Effector memory CD4-positive, alpha-beta T cell (primary cell): ENCODE data around the gene WASF3.

Experiments
- DNase-seq, 3 donors: peaks; one replicate each; pipeline ENCODE4 v3.0.0-alpha.2; 2020
- H3K27ac ChIP-seq: 2 replicates; pipeline ENCODE4 v1.7.0; 2013; ENCODE audit warnings: mild to moderate bottlenecking, low read length, moderate library complexity; ENCODE audit not compliant: insufficient read depth, poor library complexity, severe bottlenecking
- H3K27me3 ChIP-seq: replicated peaks from 2 replicates; pipeline ENCODE4 v1.7.0; 2013; ENCODE audit warnings: mild to moderate bottlenecking, low read length; ENCODE audit not compliant: insufficient read depth, control insufficient read depth, poor library complexity, severe bottlenecking
- H3K36me3 ChIP-seq: 2 replicates; pipeline ENCODE4 v1.7.0; 2013; ENCODE audit warnings: mild to moderate bottlenecking, low read length, moderate library complexity; ENCODE audit not compliant: control insufficient read depth, insufficient read depth
- H3K4me1 ChIP-seq: 2 replicates; pipeline ENCODE4 v1.7.0; 2013; ENCODE audit warnings: low read length, mild to moderate bottlenecking; ENCODE audit not compliant: control insufficient read depth, insufficient read depth, poor library complexity, severe bottlenecking
- H3K4me3 ChIP-seq: 2 replicates; pipeline ENCODE4 v1.7.0; 2013; ENCODE audit warnings: low read length, low read depth, mild to moderate bottlenecking; ENCODE audit not compliant: insufficient read depth, poor library complexity, severe bottlenecking
- H3K9me3 ChIP-seq: 2 replicates; pipeline ENCODE4 v1.7.0; 2013; ENCODE audit warnings: mild to moderate bottlenecking, low read length, moderate library complexity; ENCODE audit not compliant: control insufficient read depth

WASF3 gene

GRCh38 chr13:26651234-26651633 lies 93.8 kb downstream of the WASF3 start:
- no peak overlapping the region for H3K27ac ChIP-seq
- no peak for DNase-seq
- no peaks in the 10 kb centered on the region for H3K9me3 ChIP-seq
- no peaks in the 10 kb centered on the region for H3K4me1 ChIP-seq
- no peak overlapping the region for H3K4me3 ChIP-seq
- no peaks in the 10 kb centered on the region for H3K27me3 ChIP-seq
- no peaks in the 10 kb centered on the region for H3K36me3 ChIP-seq

- Histone ChIP-seq H3K4me1 (no peaks in the 10 kb centered on the region), H3K27me3 (no peaks in the 10 kb centered on the region), H3K36me3 (no peaks in the 10 kb centered on the region), H3K4me3 (no peak overlapping the region), H3K27ac (no peak overlapping the region), H3K9me3 (no peaks in the 10 kb centered on the region)
- no peak for DNase-seq
Observed at GRCh38 chr13:26653310-26653709, 95.8 kb downstream of the WASF3 start.

- H3K36me3 ChIP-seq: no peaks in the 10 kb centered on the region
- H3K4me1 ChIP-seq: no peaks in the 10 kb centered on the region
Observed at GRCh38 chr13:26653842-26654241, 96.4 kb downstream of the WASF3 start.

GRCh38 chr13:26656919-26657318 lies 99.4 kb downstream of the WASF3 start:
- no peaks in the 10 kb centered on the region for H3K36me3 ChIP-seq
- H3K4me1 ChIP-seq: no peaks in the 10 kb centered on the region
- DNase-seq: no peak

More at GRCh38 chr13:26653842-26654241, 96.4 kb downstream of the WASF3 start:
- no peak overlapping the region for H3K27ac ChIP-seq
- H3K9me3 ChIP-seq: no peaks in the 10 kb centered on the region
- no peak overlapping the region for H3K4me3 ChIP-seq
- no peaks in the 10 kb centered on the region for H3K27me3 ChIP-seq
- no peak for DNase-seq

GRCh38 chr13:26658448-26659385 lies 101.2 kb downstream of the WASF3 start:
- DNase-seq: no peak
- no peak overlapping the region for H3K27ac ChIP-seq
- no peak overlapping the region for H3K4me3 ChIP-seq
- H3K9me3 ChIP-seq: no peaks in the 10 kb centered on the region
- H3K27me3 ChIP-seq: no peaks in the 10 kb centered on the region
- H3K4me1 ChIP-seq: no peaks in the 10 kb centered on the region
- no peaks in the 10 kb centered on the region for H3K36me3 ChIP-seq

More at GRCh38 chr13:26656919-26657318, 99.4 kb downstream of the WASF3 start:
- no peak overlapping the region for H3K27ac ChIP-seq
- H3K4me3 ChIP-seq: no peak overlapping the region
- no peaks in the 10 kb centered on the region for H3K27me3 ChIP-seq
- H3K9me3 ChIP-seq: no peaks in the 10 kb centered on the region

GRCh38 chr13:26660185-26660584 lies 102.7 kb downstream of the WASF3 start:
- Histone ChIP-seq H3K36me3 (no peaks in the 10 kb centered on the region), H3K4me1 (no peaks in the 10 kb centered on the region)
- DNase-seq: no peak

GRCh38 chr13:26660766-26661165 lies 103.3 kb downstream of the WASF3 start:
- Histone ChIP-seq H3K4me3 (no peak overlapping the region), H3K9me3 (no peaks in the 10 kb centered on the region), H3K27me3 (no peaks in the 10 kb centered on the region), H3K4me1 (no peaks in the 10 kb centered on the region), H3K27ac (no peak overlapping the region), H3K36me3 (no peaks in the 10 kb centered on the region)
- DNase-seq: no peak

More at GRCh38 chr13:26660185-26660584, 102.7 kb downstream of the WASF3 start:
- no peaks in the 10 kb centered on the region for H3K9me3 ChIP-seq
- no peak overlapping the region for H3K27ac ChIP-seq
- H3K27me3 ChIP-seq: no peaks in the 10 kb centered on the region
- no peak overlapping the region for H3K4me3 ChIP-seq

- Histone ChIP-seq H3K27me3 (no peaks in the 10 kb centered on the region), H3K36me3 (no peaks in the 10 kb centered on the region), H3K27ac (no peak overlapping the region), H3K9me3 (no peaks in the 10 kb centered on the region), H3K4me3 (no peak overlapping the region), H3K4me1 (no peaks in the 10 kb centered on the region)
- no peak for DNase-seq
Observed at GRCh38 chr13:26663791-26664190, 106.3 kb downstream of the WASF3 start.

GRCh38 chr13:26664286-26664685 lies 106.8 kb downstream of the WASF3 start:
- no peak overlapping the region for H3K27ac ChIP-seq
- H3K4me3 ChIP-seq: no peak overlapping the region
- H3K4me1 ChIP-seq: no peaks in the 10 kb centered on the region
- H3K36me3 ChIP-seq: no peaks in the 10 kb centered on the region
- H3K27me3 ChIP-seq: no peaks in the 10 kb centered on the region
- no peak for DNase-seq
- H3K9me3 ChIP-seq: no peaks in the 10 kb centered on the region

- no peaks in the 10 kb centered on the region for H3K27me3 ChIP-seq
- DNase-seq: no peak
- no peak overlapping the region for H3K4me3 ChIP-seq
- no peaks in the 10 kb centered on the region for H3K36me3 ChIP-seq
- no peak overlapping the region for H3K27ac ChIP-seq
- no peaks in the 10 kb centered on the region for H3K4me1 ChIP-seq
- no peaks in the 10 kb centered on the region for H3K9me3 ChIP-seq
Observed at GRCh38 chr13:26664876-26665275, 107.4 kb downstream of the WASF3 start.
